SK-N-SH (cell line): Measurements from ENCODE around the gene RNFT2.

ENCODE experiments used
- EP300 ChIP-seq, 2 experiments: IDR thresholded peaks; 2 replicates each; pipeline versions ENCODE4 v1.4.0 to v1.6.1; 2012; ENCODE audit warnings: borderline replicate concordance in 1 of 2, low read depth in 1 of 2, low read length in 1 of 2
- EZH2phosphoT487 ChIP-seq: fragments of 200-600 bp; sonication (generic); IDR thresholded peaks from 2 replicates; pipeline ENCODE4 v1.6.1; 2017; ENCODE audit warnings: low read depth, mixed run types, mild to moderate bottlenecking, antibody characterized with exemption, moderate library complexity, borderline replicate concordance
- FOSL2 ChIP-seq: IDR thresholded peaks from 2 replicates; pipeline ENCODE4 v1.4.0; 2012; ENCODE audit warnings: low read depth, mild to moderate bottlenecking, moderate library complexity, borderline replicate concordance
- FOXM1 ChIP-seq: IDR thresholded peaks from 2 replicates; pipeline ENCODE4 v1.4.0; 2012; ENCODE audit warnings: low read depth, mild to moderate bottlenecking
- JUND ChIP-seq: IDR thresholded peaks from 2 replicates; pipeline ENCODE4 v1.4.0; 2012
- MXI1 ChIP-seq: IDR thresholded peaks from 2 replicates; pipeline ENCODE4 v1.6.1; 2012; ENCODE audit warnings: mild to moderate bottlenecking, low read depth, low read length, improper control_type of control experiment
- NFIC ChIP-seq: IDR thresholded peaks from 2 replicates; pipeline ENCODE4 v1.4.0; 2012; ENCODE audit warnings: borderline replicate concordance
- POLR2AphosphoS5 ChIP-seq: IDR thresholded peaks from 2 replicates; pipeline ENCODE4 v1.6.1; 2012; ENCODE audit warnings: low read depth, low read length
- RCOR1 ChIP-seq: fragments of 150-350 bp; IDR thresholded peaks from 2 replicates; pipeline ENCODE4 v1.6.1; 2017; ENCODE audit warnings: antibody characterized with exemption, low read length
- SIN3A ChIP-seq: IDR thresholded peaks from 2 replicates; pipeline ENCODE4 v1.6.1; 2012; ENCODE audit warnings: low read depth, mild to moderate bottlenecking, low read length, moderate library complexity, borderline replicate concordance
- TEAD4 ChIP-seq: IDR thresholded peaks from 2 replicates; pipeline ENCODE4 v1.4.0; 2012; ENCODE audit warnings: mild to moderate bottlenecking, borderline replicate concordance; ENCODE audit not compliant: insufficient read depth
- YY1 ChIP-seq: IDR thresholded peaks from 2 replicates; pipeline ENCODE4 v1.4.0; 2012; ENCODE audit warnings: low read depth, mild to moderate bottlenecking
- TF ChIP-seq, protein P1 (sequence below): fragments of 200-600 bp; sonication (generic); IDR thresholded peaks from 2 replicates; pipeline ENCODE4 v1.6.1; 2017; ENCODE audit warnings: antibody characterized with exemption, mild to moderate bottlenecking, moderate library complexity
- TF ChIP-seq, protein P2 (sequence below): IDR thresholded peaks from 2 replicates; pipeline ENCODE4 v1.4.0; 2012; ENCODE audit warnings: low read depth, borderline replicate concordance

- TF ChIP-seq, protein P1, sequence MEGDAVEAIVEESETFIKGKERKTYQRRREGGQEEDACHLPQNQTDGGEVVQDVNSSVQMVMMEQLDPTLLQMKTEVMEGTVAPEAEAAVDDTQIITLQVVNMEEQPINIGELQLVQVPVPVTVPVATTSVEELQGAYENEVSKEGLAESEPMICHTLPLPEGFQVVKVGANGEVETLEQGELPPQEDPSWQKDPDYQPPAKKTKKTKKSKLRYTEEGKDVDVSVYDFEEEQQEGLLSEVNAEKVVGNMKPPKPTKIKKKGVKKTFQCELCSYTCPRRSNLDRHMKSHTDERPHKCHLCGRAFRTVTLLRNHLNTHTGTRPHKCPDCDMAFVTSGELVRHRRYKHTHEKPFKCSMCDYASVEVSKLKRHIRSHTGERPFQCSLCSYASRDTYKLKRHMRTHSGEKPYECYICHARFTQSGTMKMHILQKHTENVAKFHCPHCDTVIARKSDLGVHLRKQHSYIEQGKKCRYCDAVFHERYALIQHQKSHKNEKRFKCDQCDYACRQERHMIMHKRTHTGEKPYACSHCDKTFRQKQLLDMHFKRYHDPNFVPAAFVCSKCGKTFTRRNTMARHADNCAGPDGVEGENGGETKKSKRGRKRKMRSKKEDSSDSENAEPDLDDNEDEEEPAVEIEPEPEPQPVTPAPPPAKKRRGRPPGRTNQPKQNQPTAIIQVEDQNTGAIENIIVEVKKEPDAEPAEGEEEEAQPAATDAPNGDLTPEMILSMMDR = no peak
- TF ChIP-seq TEAD4 = no peak
- no peak for TF ChIP-seq FOSL2
- no peak for TF ChIP-seq EZH2phosphoT487
- TF ChIP-seq, protein P2, sequence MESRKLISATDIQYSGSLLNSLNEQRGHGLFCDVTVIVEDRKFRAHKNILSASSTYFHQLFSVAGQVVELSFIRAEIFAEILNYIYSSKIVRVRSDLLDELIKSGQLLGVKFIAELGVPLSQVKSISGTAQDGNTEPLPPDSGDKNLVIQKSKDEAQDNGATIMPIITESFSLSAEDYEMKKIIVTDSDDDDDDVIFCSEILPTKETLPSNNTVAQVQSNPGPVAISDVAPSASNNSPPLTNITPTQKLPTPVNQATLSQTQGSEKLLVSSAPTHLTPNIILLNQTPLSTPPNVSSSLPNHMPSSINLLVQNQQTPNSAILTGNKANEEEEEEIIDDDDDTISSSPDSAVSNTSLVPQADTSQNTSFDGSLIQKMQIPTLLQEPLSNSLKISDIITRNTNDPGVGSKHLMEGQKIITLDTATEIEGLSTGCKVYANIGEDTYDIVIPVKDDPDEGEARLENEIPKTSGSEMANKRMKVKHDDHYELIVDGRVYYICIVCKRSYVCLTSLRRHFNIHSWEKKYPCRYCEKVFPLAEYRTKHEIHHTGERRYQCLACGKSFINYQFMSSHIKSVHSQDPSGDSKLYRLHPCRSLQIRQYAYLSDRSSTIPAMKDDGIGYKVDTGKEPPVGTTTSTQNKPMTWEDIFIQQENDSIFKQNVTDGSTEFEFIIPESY = no peak
- TF ChIP-seq POLR2AphosphoS5 = no peak
- no peak for TF ChIP-seq RCOR1
- TF ChIP-seq EP300 (IDR thresholded peaks at IDR 0.05; ENCODE audit: borderline replicate concordance in 1 of 2, low read depth in 1 of 2, low read length in 1 of 2) = no peak
- no peak for TF ChIP-seq NFIC
- no peak for TF ChIP-seq YY1
- TF ChIP-seq MXI1 = no peak
- TF ChIP-seq SIN3A = no peak
- no peak for TF ChIP-seq JUND
- no peak for TF ChIP-seq FOXM1
These were observed 136.3 kb downstream of the RNFT2 start for GRCh38 chr12:116874324-116874995.
